GM12892 (cell line): Measurements from ENCODE around the gene IGLL5.

Experiments used
- DNase-seq: peaks from one replicate; pipeline ENCODE4 v3.0.0; 2011; ENCODE audit not compliant: insufficient read length
- FAIRE-seq: peaks from 2 replicates; lab custom pipeline; 2011; peaks lifted over from hg19 to GRCh38; lab: Jason Lieb, UNC
- POLR2A ChIP-seq: IDR thresholded peaks from 2 replicates; pipeline ENCODE4 v1.6.1; 2011; ENCODE audit warnings: low read depth, low read length, control low read depth
- POLR2AphosphoS5 ChIP-seq: IDR thresholded peaks from 2 replicates; pipeline ENCODE4 v1.6.1; 2011; ENCODE audit warnings: low read depth, low read length, control low read depth
- TAF1 ChIP-seq: IDR thresholded peaks from 2 replicates; pipeline ENCODE4 v1.6.1; 2011; ENCODE audit warnings: low read depth, mild to moderate bottlenecking, control low read depth, low read length, borderline replicate concordance

Gene IGLL5

DNA sequence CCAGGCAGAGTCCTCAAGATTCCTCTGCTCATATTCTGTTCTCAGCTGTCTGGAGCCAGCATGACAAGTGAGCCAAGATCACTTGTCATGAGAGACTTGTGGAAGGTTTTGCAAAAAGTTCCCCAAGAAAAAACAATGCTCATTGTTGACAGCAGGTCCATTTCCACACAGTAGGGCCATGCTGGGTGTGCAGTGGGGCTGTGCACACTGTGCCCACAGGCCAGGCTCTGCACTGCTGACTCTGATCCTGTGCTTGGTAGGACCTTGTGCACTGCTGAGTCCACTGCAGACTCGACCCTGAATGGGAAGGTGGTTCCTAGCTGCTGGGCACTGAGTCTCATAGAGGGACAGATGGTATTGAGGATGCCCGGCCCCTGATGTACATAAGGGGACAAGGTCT lies 33.9 kb upstream of the IGLL5 start:
- FAIRE-seq (no peak), DNase-seq (no peak)
- TF ChIP-seq TAF1: no peak
- no peak for TF ChIP-seq POLR2AphosphoS5
- TF ChIP-seq POLR2A: no peak

DNA sequence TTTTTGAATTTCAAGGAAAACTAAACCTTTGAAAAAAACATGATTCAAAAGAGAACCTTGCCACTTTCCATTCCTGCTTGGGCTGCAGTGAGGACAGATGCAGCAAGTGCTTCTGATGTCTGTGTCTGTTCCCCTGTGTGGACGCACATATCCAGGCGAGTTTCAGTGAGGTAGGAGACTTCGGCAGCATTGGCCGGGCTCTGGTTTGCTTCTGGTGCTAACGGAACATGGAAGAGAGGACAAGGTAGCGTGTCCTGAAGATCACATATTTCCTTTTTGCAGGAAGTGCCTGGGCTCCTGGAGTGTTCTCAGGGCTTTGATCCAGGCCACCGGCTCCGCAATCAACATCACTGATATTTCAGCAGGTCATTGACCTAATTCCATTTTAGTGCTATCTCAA lies 33.1 kb upstream of the IGLL5 start:
- FAIRE-seq (no peak), DNase-seq (no peak)
- TF ChIP-seq POLR2A (no peak), POLR2AphosphoS5 (no peak), TAF1 (no peak)

DNA sequence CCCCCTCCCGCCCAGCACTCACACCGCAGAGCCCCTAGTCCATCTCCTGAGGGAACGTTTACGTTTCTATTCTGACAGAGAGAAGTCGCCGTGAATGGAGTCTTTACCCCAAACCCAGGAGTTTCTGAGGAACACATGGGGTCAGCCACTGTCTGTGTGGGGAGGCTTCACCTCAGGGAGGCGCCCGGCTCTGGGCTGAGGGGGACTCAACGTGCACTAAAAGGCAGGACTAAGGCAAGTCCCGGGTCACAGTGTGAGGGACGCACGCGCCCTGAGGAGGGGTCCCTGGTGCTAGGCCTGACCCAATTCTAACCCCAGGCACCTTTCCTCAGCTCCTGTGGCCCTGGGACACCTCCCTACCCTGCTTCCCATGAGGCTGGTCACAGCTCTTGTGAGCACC lies 32.5 kb upstream of the IGLL5 start:
- TF ChIP-seq POLR2AphosphoS5: no peak
- no peak for TF ChIP-seq TAF1
- TF ChIP-seq POLR2A: no peak
- no peak for DNase-seq
- peak; percentile 48 for FAIRE-seq

DNA sequence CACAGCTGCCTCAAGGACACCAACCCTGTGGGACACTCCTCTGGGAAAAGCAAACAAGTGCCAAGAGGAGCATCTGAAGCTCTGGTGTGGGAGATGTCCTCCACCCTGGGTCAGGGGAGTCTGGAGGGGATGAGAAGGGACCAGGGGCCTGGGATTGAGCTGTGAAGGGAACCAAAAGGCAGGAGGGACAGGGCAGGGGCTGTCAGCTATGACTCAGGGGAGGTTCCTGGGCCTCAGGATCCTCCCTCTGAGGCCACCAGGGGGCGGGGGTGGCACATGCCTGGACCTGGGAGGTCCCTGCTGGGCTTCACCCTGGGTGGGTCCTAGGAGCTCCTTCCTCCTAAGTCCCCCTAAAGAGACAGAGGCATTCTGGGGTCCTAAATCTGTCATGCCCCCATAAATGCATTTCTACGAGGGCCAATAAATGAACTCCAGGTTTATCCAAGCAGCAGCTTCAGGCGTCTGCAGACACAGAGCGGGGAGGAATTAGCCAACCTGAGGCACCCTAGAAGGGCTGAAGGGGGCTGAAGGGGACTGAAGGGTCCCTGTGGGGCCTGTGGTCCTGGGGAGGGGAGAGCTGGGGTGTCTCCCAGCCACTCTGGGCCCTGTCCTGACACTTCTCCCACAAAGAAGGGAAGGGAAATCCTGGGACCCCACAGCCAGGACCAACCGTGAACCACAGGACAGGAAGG lies 31.9 kb upstream of the IGLL5 start:
- DNase-seq (no peak), FAIRE-seq (peak; percentile 65)
- no peak for TF ChIP-seq POLR2AphosphoS5
- TF ChIP-seq TAF1: no peak
- no peak for TF ChIP-seq POLR2A

DNA sequence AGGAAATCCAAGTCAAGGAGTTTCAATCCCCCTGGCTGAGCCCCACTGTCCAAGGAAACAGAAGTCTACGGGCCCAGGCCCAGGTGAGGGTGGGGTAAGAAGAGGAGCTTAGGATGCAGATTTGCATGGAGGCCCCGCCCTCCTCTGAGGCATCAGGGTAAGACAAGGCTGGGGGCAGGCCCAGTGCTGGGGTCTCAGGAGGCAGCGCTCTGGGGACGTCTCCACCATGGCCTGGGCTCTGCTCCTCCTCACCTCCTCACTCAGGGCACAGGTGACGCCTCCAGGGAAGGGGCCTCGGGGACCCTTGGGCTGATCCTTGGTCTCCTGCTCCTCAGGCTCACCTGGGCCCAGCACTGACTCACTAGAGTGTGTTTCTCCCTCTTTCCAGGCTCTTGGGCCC lies 31.3 kb upstream of the IGLL5 start:
- DNase-seq: no peak
- FAIRE-seq: peak; percentile 48
- no peak for TF ChIP-seq POLR2AphosphoS5
- TF ChIP-seq TAF1: no peak

DNA sequence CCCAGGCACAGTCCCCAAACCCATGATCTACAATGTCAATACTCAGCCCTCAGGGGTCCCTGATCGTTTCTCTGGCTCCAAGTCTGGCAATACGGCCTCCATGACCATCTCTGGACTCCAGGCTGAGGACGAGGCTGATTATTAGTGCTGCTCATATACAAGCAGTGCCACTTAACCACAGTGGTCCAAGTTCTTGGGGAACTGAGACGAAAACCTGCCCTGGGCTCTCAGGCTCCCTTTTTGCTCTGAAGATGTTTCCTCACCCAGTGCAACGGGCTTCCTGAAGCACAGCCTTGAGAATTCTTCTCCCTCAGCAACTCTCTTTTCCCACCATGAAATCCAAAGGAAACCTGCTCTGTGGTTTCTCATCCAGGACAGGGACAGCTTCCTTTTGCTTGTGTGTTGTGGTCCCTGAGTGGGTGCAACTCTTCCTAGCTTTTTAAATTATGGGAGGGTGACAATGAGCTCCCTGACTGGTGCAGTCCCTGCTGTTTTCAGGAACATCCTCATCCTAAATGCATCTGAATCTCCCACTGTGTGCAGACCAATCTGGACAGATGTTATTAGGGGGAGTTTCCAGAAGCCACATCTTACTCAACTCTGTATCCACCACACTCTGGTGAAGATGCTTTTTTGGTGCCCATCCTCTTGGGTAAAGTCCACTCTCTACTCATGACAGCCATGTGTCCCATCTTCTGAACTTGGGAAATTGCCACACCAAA lies 30.6 kb upstream of the IGLL5 start:
- TF ChIP-seq POLR2A: no peak
- TF ChIP-seq TAF1: no peak
- TF ChIP-seq POLR2AphosphoS5: no peak
- FAIRE-seq (peak; percentile 87), DNase-seq (no peak)

DNA sequence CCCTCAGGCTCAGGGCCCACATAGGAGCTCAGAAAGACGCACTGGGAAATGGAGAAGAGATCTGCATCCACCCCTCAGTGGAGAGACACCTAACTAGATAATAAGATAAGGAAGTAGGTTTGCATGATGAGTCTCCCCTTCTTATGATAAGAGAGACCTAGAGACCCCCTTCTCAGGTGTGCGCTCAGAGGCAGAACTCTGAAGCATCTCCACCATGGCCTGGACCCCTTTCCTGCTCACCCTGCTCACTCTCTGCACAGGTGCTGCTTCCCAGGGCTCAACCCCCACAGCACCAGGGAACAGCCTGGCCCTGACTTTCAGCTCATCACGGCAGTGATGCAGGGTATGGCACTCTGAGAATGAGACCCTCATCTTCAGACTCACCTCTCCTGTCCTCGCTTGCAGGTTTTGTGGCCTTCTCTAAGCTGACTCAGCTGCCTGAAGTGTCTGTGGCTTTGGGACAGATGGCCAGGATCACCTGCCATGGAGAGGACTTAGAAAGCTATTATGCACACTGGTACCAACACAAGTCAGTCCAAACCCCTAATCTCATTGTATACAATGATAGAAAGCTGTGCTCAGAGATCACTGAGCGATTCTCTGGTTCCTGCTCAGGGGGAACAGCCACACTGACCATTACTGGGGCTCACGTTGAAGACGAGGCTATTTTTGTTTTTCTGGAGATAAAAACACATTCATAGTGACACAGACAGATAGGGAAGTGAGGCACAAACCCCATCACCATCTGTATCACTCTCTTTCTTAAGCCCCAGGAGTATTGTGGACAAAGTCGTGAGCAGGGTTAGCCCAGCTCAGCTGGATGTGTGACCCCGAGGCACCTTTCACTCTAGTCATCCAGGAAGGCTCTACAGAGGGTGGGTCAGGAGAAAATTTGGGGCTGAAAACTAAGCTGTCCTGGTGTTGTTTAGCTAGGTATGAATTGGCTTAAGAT lies 29.7 kb upstream of the IGLL5 start:
- no peak for DNase-seq
- no peak for TF ChIP-seq POLR2A
- TF ChIP-seq TAF1: no peak
- no peak for TF ChIP-seq POLR2AphosphoS5
- peak; percentile 87 for FAIRE-seq

DNA sequence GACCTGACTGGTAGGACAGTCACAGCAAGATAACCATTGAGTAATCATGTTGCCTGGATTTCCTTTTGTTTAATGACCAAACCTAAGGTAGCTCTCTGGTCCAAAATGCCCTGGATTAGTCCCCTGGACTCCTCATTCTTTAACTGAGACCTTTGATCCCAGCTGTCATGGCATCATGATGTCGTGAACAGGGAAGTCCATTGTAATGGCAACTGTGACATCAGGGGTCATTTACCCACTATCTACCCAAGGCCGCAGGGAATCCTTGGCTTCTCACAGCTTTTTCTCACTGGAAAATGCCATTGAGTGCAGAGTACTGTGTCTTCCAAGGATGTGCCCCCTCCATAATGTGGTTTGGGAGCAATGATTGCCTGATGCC lies 29.1 kb upstream of the IGLL5 start:
- DNase-seq: no peak
- TF ChIP-seq POLR2A: no peak
- no peak for TF ChIP-seq POLR2AphosphoS5
- no peak for TF ChIP-seq TAF1
- no peak for FAIRE-seq

DNA sequence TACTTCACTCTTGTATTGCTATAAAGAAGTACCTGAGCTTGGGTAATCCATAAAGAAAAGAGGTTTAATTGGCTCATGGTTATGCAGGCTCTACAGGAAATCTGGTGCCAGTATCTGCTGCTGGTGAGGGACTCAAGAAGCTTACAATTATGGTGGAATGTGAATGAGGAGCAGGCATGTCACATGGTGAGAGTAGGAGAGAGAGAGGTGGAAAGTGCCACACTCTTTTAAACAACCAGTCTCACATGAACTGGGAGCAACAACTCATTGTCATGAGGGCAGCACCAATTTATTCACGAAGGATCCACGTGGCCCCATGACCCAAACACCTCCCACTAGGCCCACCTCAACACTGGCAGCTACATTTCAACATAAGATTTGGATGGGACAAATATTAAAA lies 24.6 kb upstream of the IGLL5 start:
- FAIRE-seq: no peak
- TF ChIP-seq POLR2A (no peak), TAF1 (no peak), POLR2AphosphoS5 (no peak)
- no peak for DNase-seq

DNA sequence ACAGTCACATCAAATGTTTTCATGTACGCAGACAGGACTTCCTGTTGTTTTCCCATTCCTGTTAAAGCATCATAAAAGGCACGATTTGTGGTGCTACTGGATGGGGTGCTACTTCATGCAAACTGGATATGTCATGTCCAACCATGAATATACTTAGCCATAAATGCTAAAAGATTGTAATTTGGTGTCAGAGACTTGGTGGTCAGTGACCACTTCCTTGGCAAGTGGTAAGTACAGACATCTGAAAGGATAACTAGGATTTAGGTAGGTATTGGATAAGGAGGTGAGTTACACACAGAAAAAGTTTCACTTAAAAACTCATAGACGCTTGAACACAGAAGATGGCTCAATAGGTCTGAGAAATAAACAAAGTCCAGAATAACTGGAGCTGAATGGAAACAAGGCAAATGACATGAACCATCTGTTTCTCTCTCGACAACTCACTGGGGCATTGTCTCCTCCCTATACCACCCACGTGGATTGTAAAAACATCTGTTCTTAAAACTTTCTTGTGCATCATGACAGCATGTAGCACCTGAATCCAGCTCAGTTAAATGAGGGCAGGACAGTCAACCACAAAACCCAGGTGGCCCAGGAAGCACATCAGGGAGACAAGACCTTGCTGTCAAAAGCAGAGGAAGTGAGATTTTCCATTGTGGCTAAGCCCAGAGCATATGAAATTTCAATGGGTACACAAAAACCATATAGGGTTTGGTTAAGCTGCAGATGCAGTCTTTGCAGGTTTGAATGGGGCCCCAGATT lies 22.1 kb upstream of the IGLL5 start:
- peak; percentile 96 for FAIRE-seq
- no peak for DNase-seq
- no peak for TF ChIP-seq TAF1
- peak; percentile 41; the same call in 1 of the 2 replicates for TF ChIP-seq POLR2AphosphoS5
